ENCODE measurements around the gene KIF22. TPM values are rescaled to one million over a fixed set of nuclear protein-coding genes. Genes with fewer than 3 reads are reported as not detected.
"Not testable (repeated sequence)": the region's sequence is repeated elsewhere in the genome, so short reads cannot be mapped to it uniquely, and the experiment has no call there.

The KIF22 gene
- total and polyA plus RNA-seq, 3 experiments from 2014 or later: 61.2 to 131 (median 118) TPM

GRCh38 chr16:29824589-29825144 is 34.1 kb downstream of the KIF22 start:
- CTCF ChIA-PET: interaction anchor here (1.1 to 1.9 kb wide), 3 partner anchors 9 to 24 kb away, joined by 3 to 7 read pairs (median 4); partner anchors contain the start of gene PAGR1
- no peaks in the 10 kb centered on the region for H3K9me3 Mint-ChIP-seq
- POLR2A ChIA-PET: interaction anchor here (0.6 to 1.4 kb wide), 4 partner anchors 9 to 30 kb away, joined by 3 to 10 read pairs (median 4); partner anchors contain the start of gene PAGR1
- peaks cover 94% of the 10 kb centered on the region for H3K4me1 ChIP-seq (ENCODE audit: insufficient read depth, low read length)
- H3K4me1 Mint-ChIP-seq: peaks cover 55 to 78% (median 57%) of the 10 kb centered on the region in 3 donors
- H3K27ac Mint-ChIP-seq: peak overlapping the region; percentile 61 to 93 (median 78)
- H3K4me3 Mint-ChIP-seq: peak overlapping the region in 6 of 7 donors; percentile 46 to 79 (median 71)
- H3K9me3 ChIP-seq (ENCODE audit: low read length): no peaks in the 10 kb centered on the region
- no peaks in the 10 kb centered on the region for H3K27me3 Mint-ChIP-seq
- DNase-seq: no peak
- no peak overlapping the region for H3K27ac ChIP-seq (ENCODE audit: low read depth, low read length)
- H3K36me3 ChIP-seq (ENCODE audit: insufficient read depth, low read length): peaks cover under 1% of the 10 kb centered on the region
- no peaks in the 10 kb centered on the region for H3K27me3 ChIP-seq (ENCODE audit: insufficient read depth, low read length, poor library complexity, severe bottlenecking)
- peaks cover 0 to 20% (median 2%) of the 10 kb centered on the region in 3 donors for H3K36me3 Mint-ChIP-seq
- peak overlapping the region; percentile 50 for H3K4me3 ChIP-seq (ENCODE audit: low read length)

- Histone ChIP-seq H3K9me3 (ENCODE audit: low read length) (no peaks in the 10 kb centered on the region), H3K27ac (ENCODE audit: low read depth, low read length) (no peak overlapping the region), H3K36me3 (ENCODE audit: insufficient read depth, low read length) (peaks cover 4% of the 10 kb centered on the region), H3K4me3 (ENCODE audit: low read length) (peak overlapping the region; percentile 50), H3K4me1 (ENCODE audit: insufficient read depth, low read length) (peaks cover 94% of the 10 kb centered on the region), H3K27me3 (ENCODE audit: insufficient read depth, low read length, poor library complexity, severe bottlenecking) (no peaks in the 10 kb centered on the region)
- DNase-seq: peak in 1 of 5 donors; percentile 39
- POLR2A ChIA-PET: interaction anchor here (1.2 to 1.4 kb wide), 3 partner anchors 9 to 18 kb away, joined by 3 to 10 read pairs (median 4); partner anchors contain the start of gene PAGR1
- Mint-ChIP-seq H3K27ac (peak overlapping the region; percentile 61 to 93 (median 88)), H3K9me3 (no peaks in the 10 kb centered on the region), H3K36me3 (peaks cover 0 to 21% (median 2%) of the 10 kb centered on the region in 3 donors), H3K4me3 (peak overlapping the region; percentile 46 to 79 (median 71)), H3K4me1 (peaks cover 51 to 78% (median 55%) of the 10 kb centered on the region in 3 donors), H3K27me3 (no peaks in the 10 kb centered on the region)
- CTCF ChIA-PET: interaction anchor here (1.1 to 3.0 kb wide), 5 partner anchors 9 to 23 kb away, joined by 3 to 22 read pairs (median 8); partner anchors contain the start of gene PAGR1
Observed at GRCh38 chr16:29825145-29826044, 34.8 kb downstream of the KIF22 start.

DNA sequence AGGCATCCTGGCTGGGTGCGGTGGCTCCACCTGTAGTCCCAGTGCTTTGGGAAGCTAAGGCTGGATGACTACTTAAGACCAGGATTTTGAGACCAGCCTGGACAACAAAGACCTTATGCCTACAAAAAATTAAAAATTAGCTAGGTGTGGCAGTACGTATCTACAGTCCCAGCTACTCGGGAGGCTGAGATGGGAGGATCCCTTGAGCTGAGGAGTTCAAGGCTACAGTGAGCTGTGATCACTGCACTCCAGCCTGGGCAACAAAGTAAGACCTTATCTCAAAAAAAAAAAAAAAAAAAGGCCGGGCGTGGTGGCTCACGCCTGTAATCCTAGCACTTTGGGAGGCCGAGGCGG is 35.8 kb downstream of the KIF22 start:
- H3K27me3 ChIP-seq (ENCODE audit: insufficient read depth, low read length, poor library complexity, severe bottlenecking): no peaks in the 10 kb centered on the region
- H3K36me3 ChIP-seq (ENCODE audit: insufficient read depth, low read length): peaks cover 10% of the 10 kb centered on the region
- H3K9me3 ChIP-seq (ENCODE audit: low read length): no peaks in the 10 kb centered on the region
- ChIA-PET POLR2A (interaction anchor here (0.8 to 2.0 kb wide), 6 partner anchors 9 to 784 kb away, joined by 3 to 10 read pairs (median 4); partner anchors contain the start of gene PAGR1), CTCF (interaction anchor here (1.0 to 3.0 kb wide), 4 partner anchors 10 to 40 kb away, joined by 3 to 22 read pairs (median 10); partner anchors contain the start of gene PAGR1)
- no peak overlapping the region for H3K27ac ChIP-seq (ENCODE audit: low read depth, low read length)
- H3K4me1 ChIP-seq (ENCODE audit: insufficient read depth, low read length): peaks cover 94% of the 10 kb centered on the region
- H3K4me3 ChIP-seq (ENCODE audit: low read length): no peak overlapping the region
- Mint-ChIP-seq H3K36me3 (peaks cover 0 to 23% (median 2%) of the 10 kb centered on the region in 3 donors), H3K4me1 (peaks cover 45 to 75% (median 48%) of the 10 kb centered on the region in 3 donors), H3K27ac (peak overlapping the region in 3 of 8 donors; percentile 70 to 91 (median 76)), H3K4me3 (peak overlapping the region in 2 of 7 donors; percentile 79 to 81), H3K9me3 (no peaks in the 10 kb centered on the region), H3K27me3 (no peaks in the 10 kb centered on the region)
- DNase-seq: no peak

DNA sequence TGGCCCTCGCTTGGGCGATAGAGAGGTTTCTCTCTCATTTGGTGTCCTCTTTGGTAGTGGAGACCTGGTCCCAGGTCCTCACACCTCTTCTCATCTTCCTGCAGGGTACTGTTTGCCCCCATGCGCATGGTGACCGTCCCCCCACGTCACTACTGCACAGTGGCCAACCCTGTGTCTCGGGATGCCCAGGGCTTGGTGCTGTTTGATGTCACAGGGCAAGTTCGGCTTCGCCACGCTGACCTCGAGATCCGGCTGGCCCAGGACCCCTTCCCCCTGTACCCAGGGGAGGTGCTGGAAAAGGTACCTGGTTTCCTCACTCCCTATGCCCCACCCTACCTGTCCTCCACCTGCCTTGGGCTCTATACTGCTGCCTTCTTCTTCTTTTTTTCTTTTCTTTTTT is 40.2 kb downstream of the KIF22 start:
- H3K27me3 Mint-ChIP-seq: no peaks in the 10 kb centered on the region
- H3K9me3 Mint-ChIP-seq: no peaks in the 10 kb centered on the region
- Histone ChIP-seq H3K9me3 (ENCODE audit: low read length) (no peaks in the 10 kb centered on the region), H3K27ac (ENCODE audit: low read depth, low read length) (no peak overlapping the region), H3K36me3 (ENCODE audit: insufficient read depth, low read length) (peaks cover 29% of the 10 kb centered on the region), H3K4me1 (ENCODE audit: insufficient read depth, low read length) (peaks cover 50% of the 10 kb centered on the region), H3K27me3 (ENCODE audit: insufficient read depth, low read length, poor library complexity, severe bottlenecking) (no peaks in the 10 kb centered on the region), H3K4me3 (ENCODE audit: low read length) (no peak overlapping the region)
- ChIA-PET CTCF (no interaction called here), POLR2A (no interaction called here)
- peaks cover 25 to 46% (median 29%) of the 10 kb centered on the region in 3 donors for H3K4me1 Mint-ChIP-seq
- no peak overlapping the region for H3K4me3 Mint-ChIP-seq
- no peak for DNase-seq
- H3K36me3 Mint-ChIP-seq: peaks cover 6 to 57% (median 7%) of the 10 kb centered on the region in 3 donors
- peak overlapping the region in 2 of 8 donors; percentile 50 to 71 for H3K27ac Mint-ChIP-seq

GRCh38 chr16:29831490-29831889 is 40.9 kb downstream of the KIF22 start:
- Mint-ChIP-seq H3K9me3 (no peaks in the 10 kb centered on the region), H3K27ac (peak overlapping the region in 2 of 8 donors; percentile 8 to 69), H3K36me3 (peaks cover 7 to 64% (median 7%) of the 10 kb centered on the region in 3 donors), H3K4me1 (peaks cover 23 to 39% (median 23%) of the 10 kb centered on the region in 3 donors), H3K4me3 (no peak overlapping the region), H3K27me3 (no peaks in the 10 kb centered on the region)
- Histone ChIP-seq H3K9me3 (ENCODE audit: low read length) (no peaks in the 10 kb centered on the region), H3K4me1 (ENCODE audit: insufficient read depth, low read length) (peaks cover 43% of the 10 kb centered on the region), H3K4me3 (ENCODE audit: low read length) (no peak overlapping the region), H3K27me3 (ENCODE audit: insufficient read depth, low read length, poor library complexity, severe bottlenecking) (no peaks in the 10 kb centered on the region), H3K27ac (ENCODE audit: low read depth, low read length) (no peak overlapping the region), H3K36me3 (ENCODE audit: insufficient read depth, low read length) (peaks cover 33% of the 10 kb centered on the region)
- ChIA-PET POLR2A (interaction anchor here (0.9 kb wide), 1 partner anchor 11 kb away, joined by 3 read pairs; no protein-coding TSS in a partner anchor), CTCF (interaction anchor here (1.0 kb wide), 1 partner anchor 16 kb away, joined by 3 read pairs; the partner anchor contains the start of gene PAGR1)
- DNase-seq: no peak

GRCh38 chr16:29833219-29833618 is 42.7 kb downstream of the KIF22 start:
- H3K36me3 ChIP-seq (ENCODE audit: insufficient read depth, low read length): peaks cover 50% of the 10 kb centered on the region
- not testable (repeated sequence) for DNase-seq

DNA sequence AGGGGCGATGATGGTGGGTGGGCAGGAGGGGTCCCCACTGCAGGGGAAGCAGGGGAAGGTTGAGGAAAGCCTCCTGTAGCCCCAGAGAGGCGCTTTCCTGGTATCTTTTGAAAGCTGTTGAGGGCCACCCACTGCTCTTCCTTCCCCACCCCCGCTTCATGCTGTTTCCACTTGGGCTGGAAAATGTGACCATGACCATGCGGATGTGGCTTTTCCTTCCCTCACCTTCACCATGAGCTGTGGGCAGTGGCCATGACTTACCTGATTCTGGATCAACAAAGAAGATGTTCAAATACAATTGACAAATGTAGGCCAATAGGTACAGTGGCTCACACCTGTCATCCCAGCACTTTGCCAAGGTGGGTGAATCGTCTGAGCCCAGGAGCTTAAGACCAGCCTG is 43.5 kb downstream of the KIF22 start:
- Histone ChIP-seq H3K4me1 (ENCODE audit: insufficient read depth, low read length) (peaks cover 17% of the 10 kb centered on the region), H3K4me3 (ENCODE audit: low read length) (no peak overlapping the region), H3K9me3 (ENCODE audit: low read length) (no peaks in the 10 kb centered on the region), H3K27me3 (ENCODE audit: insufficient read depth, low read length, poor library complexity, severe bottlenecking) (no peaks in the 10 kb centered on the region), H3K36me3 (ENCODE audit: insufficient read depth, low read length) (peaks cover 50% of the 10 kb centered on the region), H3K27ac (ENCODE audit: low read depth, low read length) (no peak overlapping the region)
- no peak for DNase-seq
- ChIA-PET CTCF (interaction anchor here (0.9 to 1.2 kb wide), 4 partner anchors 14 to 133 kb away, joined by 3 to 8 read pairs (median 4); partner anchors contain the start of gene PAGR1), POLR2A (interaction anchor here (0.7 to 1.7 kb wide), 3 partner anchors 10 to 91 kb away, joined by 5 to 10 read pairs (median 8); no protein-coding TSS in a partner anchor)
- no peaks in the 10 kb centered on the region for H3K9me3 Mint-ChIP-seq
- H3K27me3 Mint-ChIP-seq: no peaks in the 10 kb centered on the region
- no peak overlapping the region for H3K4me3 Mint-ChIP-seq
- peaks cover 12 to 20% (median 14%) of the 10 kb centered on the region in 3 donors for H3K4me1 Mint-ChIP-seq
- H3K36me3 Mint-ChIP-seq: peaks cover 7 to 86% (median 7%) of the 10 kb centered on the region in 3 donors
- peak overlapping the region in 1 of 8 donors; percentile 26 for H3K27ac Mint-ChIP-seq

More at GRCh38 chr16:29833219-29833618, 42.7 kb downstream of the KIF22 start:
- H3K4me3 Mint-ChIP-seq; H3K27me3 ChIP-seq (ENCODE audit: insufficient read depth, low read length, poor library complexity, severe bottlenecking); H3K27me3 Mint-ChIP-seq; H3K9me3 Mint-ChIP-seq; POLR2A ChIA-PET; H3K27ac ChIP-seq (ENCODE audit: low read depth, low read length); H3K4me3 ChIP-seq (ENCODE audit: low read length); H3K9me3 ChIP-seq (ENCODE audit: low read length): not testable (repeated sequence)
- Mint-ChIP-seq H3K4me1 (peaks cover 12 to 25% (median 14%) of the 10 kb centered on the region in 3 donors), H3K36me3 (peaks cover 7 to 78% (median 7%) of the 10 kb centered on the region in 3 donors), H3K27ac (peak overlapping the region in 1 of 8 donors; percentile 47)
- CTCF ChIA-PET: interaction anchor here (0.9 to 1.7 kb wide), 4 partner anchors 15 to 132 kb away, joined by 3 to 10 read pairs (median 5); no protein-coding TSS in a partner anchor
- H3K4me1 ChIP-seq (ENCODE audit: insufficient read depth, low read length): peaks cover 25% of the 10 kb centered on the region
